Cortex of kidney (tissue), 1 donor: ENCODE data around the gene ADARB2.

ENCODE experiments used
- DNase-seq: peaks from one replicate; lab custom pipeline; 2025; lab: John Stamatoyannopoulos, UW

ADARB2 gene

DNA sequence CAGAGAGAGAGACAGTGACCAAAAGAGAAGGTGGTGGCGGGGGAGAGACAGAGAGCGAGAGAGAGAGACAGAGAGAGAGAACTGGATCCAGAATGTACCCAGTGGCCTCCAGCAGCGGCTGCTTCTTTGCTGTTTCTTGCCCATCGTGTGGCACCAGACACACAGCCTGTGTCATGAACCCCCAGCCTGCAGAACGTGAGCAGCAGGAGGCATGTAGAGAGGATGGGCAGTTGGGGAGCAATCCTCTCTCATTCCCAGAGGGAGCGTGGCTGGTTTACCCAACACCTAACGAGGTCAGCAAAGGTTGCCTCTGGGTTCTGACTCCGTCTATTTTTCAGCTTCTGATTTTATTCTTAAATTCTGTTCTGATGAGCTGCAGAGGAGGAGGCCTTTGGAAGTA is 168.1 kb downstream of the ADARB2 start:
- no peak for DNase-seq

DNA sequence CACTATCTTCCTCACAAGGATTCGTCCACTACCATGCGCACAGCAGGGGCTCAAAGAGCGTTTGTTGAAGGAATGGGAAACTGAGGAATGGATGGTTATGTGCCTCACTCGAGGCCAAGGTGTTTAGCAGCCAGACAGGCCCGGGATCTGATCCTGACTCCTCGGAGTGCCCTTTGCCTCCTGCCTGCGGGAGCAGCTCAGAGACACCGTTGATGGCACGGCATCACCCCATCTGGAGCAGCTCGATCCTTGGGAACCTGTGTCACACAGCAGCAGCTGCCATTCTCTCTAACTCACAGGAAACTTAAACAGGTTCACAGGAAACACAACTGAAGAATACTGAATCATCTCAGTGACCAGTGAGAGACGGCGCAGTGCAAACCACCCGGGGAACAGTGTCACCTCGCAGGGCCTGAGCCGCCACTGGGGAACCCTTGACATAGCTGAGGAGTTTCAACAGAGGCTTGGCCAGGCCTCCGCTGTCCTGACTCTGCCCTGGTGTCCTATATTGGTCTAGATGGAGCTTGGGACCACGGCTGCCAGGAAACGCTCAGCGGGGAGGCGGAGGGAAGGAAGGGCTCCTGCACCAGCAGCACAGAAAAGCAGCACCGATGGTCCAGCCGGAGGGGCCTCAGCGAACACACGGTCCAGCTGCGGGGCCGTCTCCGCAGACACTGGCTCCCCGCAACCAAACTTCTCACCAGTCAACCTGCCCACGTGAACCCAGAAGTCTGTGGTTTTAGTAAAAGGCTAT is 169.4 kb downstream of the ADARB2 start:
- no peak for DNase-seq

DNA sequence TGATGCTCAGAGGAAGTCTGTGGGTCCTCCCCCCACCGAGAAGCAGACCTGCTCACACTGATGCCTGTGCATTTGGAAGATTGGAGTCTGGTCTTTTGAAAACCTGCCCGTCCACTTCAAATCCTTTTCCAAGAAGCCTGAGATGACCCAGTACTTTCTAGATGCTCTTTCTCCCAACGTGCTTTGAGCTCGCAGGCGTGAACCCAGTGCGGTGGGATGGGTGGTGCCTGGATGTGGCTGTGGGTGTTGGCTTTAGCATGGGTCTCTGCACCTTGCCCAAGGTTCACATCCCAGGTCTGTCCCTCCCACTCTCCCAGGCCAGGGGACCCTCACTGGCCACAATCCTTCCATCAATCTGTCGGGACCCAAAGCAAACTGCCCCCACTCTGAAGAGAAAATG is 170.2 kb downstream of the ADARB2 start:
- DNase-seq = no peak

DNA sequence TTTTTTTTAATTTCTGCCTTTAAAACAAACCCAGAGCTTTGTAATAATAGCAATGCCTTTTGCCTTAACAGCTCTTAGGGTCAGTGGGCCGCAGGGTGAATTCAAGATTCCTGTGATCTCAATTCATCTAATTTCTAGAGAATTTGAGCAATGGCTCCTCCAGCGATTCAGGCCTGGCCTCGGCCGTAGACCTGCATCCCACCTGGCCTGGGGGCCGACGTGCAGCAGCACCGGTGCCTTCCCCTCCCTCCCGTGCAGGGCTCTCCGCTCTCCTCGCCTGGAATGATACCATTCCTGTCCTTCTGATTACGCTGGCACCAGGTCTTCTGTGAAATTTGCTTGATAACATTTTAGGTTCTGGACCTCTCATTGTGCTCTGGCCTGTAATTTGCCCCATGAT is 172.5 kb downstream of the ADARB2 start:
- no peak for DNase-seq

DNA sequence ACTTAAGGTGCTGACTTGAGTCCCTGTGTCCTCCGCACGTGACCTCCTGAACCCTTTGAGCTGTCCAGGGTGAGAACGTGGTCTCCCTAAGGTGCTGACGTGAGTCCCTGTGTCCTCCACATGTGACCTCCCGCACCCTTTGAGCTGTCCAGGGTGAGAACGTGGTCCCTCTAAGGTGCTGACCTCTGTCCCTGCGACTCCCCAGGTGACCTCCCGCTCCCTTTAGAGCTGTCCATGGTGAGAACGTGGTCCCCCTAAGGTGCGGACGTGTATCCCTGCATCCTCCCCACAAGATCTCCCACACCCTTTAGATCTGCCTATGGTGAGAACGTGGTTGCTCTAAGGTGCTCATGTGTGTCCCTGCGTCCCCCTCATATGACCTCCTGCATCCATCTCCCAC is 174.3 kb downstream of the ADARB2 start:
- DNase-seq = no peak

DNA sequence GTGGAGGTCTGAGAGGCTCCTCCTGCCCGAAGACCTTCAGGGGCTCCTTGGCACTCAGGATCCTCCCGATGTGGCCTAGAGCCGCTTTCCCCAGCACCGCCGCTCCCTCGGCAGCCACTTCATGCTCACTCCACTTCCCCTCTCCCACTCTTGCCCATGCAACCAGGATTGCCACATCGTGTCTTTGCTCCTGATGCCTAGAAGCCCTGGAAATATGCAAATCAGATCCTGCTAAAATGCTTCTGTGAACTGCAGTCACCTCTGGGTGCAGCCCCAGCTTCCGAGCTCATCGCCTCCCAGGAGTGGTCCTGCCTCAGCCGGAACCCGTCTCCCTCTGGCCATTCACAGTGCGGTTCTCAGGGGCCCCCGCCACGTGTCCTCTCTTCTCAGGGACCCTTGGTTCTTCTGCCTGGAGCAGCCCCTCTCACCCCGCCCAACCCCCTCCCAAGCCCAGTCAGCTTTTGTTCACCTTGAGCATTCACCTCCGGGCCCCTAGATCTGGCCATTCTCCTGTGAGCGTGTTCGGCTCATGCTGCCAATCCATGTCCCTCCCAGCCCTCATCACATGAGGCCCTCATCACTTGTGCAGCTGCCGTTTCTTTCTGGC is 175.5 kb downstream of the ADARB2 start:
- no peak for DNase-seq

DNA sequence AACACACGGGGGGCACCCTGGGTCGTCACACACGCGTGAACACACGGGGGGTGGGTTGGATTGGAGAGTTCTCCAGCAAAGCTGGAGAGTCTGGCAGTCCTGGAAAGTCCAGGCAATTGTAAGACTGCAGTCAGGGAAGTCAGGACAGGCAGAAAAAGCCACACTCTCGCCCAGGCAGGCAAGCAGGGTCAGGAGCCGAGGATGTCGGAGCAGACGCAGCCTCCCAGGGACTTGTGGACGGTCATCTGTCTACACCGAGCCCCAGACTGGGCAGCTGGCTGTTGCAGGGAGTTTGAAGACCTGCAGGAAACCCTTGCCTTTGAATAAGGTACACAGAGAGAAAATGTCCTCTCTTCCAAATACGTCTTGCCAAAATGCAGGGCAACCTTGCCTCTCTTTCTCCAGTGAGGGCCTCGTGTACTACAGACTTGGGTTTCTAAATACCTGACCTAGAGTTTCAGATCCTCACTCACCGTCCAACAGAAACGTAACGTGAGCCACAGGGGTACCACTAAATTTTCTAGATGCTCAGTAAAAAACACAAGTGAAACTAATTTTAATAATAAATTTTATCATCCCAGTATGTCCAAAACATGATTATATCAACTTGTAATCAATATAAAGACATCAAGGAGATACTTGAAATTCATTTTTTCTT is 176.7 kb downstream of the ADARB2 start:
- DNase-seq = no peak

DNA sequence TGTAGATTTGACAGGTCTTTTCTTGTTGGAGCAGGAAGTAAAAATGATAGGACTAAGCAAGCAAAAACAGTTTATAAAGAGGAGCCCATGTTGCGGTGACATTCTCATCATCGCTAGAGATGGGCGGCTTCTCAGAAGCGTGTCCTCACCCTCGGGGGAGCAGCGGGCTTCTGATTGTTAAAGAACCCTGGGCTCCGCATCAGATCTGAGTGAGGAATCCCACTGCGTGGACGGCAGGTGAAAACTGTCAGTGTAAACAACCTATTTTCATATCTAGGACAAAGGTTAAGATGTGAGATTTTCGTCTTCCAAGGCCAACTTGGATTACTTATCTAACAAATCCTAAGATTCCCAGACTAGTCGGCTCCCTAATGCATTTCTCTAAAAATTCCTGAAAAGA is 177.6 kb downstream of the ADARB2 start:
- DNase-seq = no peak

DNA sequence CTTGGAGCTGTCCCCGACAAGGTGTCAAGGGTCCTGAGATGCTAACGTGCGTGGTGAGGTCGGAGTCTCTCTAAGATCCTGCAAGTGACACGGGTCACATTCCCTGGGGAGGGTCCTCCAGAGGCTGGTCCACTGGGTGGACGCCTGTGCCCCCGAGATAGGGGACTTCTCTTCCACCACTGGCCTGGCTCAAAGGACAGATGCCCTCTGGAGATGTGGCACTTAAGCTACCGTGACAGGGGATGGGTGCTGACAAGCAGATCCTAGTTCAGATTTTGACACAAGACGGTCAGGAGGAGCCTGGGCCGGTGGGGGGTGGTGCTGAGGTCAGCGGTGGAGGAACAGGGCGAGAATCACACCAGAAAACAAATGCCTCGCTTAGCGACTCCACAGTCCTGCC is 178.0 kb downstream of the ADARB2 start:
- no peak for DNase-seq

DNA sequence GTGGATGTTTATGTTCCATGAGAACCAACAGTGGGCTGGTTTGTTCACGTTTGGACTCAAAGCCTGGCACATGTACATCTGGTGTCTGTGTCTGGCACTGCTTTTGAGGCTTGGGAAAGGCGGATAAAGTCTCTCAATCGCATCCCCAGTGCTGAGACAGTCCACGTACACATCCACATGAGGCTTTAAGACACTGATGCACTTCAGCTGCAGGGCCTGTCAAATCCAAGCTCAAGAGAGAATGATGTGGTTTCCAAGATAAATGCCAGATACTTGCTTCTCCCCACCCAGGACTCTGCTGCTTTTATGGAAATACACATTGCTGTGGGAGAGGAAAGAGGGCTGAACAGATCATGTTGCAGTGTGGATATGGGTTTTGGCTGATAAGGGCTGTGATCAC is 178.4 kb downstream of the ADARB2 start:
- no peak for DNase-seq

DNA sequence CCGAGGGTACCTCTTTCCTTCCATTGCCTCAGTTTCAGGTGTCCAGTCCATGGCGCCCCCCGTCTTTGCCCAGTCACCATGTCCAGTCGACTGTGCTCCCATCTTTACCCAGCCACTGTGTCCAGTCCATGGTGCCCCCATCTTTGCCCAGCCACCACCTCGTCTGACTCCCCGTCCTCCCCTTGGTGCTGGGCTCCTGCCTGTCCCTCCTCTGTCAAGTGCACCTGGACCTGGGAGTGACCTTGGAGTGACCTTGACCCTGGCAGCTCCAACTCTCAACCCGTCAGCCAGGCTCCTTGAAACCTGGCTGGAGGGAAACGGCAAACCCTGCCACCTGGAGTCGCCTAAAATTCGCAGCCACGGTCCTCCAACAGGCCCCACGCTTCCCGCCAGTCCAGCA is 180.2 kb downstream of the ADARB2 start:
- DNase-seq = no peak

DNA sequence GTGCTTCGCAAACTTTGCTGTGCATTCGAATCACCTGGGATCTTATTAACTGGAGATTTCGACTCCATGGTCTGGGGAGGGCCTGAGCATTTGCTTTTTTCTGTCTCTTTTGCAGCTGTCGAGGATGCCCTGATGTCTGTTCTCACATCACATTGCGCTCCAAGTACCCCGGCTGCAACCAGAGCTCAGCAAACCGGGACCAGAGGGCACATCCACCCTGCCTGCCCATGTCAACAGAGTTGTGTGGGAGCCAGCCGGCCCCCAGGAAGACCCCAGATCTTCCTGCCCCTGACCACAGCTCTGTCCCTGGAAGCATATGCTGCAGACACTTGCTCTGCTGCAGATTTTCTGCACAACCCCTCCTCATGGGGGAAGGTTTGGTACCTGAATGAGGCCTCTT is 180.8 kb downstream of the ADARB2 start:
- no peak for DNase-seq

DNA sequence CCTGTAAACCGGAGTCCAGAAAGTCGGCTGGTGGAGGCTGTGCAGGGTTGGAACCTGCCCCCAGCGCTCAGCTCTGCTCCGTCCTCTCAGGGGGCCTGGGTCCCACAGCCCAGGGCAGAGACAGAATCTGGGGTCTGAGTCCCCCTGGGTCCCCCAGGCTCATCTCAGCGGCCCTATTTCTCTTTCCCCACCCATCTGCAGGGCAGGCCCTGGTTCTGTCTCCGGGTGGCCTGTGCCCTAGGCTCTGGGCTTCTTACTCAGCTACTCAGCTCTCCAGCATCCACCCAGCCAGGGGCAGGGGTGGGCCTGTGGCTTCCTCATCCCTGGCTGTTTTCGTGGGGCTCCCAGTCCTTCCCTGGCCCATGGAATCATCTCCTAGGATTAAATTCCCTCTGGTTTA is 183.4 kb downstream of the ADARB2 start:
- DNase-seq = no peak

DNA sequence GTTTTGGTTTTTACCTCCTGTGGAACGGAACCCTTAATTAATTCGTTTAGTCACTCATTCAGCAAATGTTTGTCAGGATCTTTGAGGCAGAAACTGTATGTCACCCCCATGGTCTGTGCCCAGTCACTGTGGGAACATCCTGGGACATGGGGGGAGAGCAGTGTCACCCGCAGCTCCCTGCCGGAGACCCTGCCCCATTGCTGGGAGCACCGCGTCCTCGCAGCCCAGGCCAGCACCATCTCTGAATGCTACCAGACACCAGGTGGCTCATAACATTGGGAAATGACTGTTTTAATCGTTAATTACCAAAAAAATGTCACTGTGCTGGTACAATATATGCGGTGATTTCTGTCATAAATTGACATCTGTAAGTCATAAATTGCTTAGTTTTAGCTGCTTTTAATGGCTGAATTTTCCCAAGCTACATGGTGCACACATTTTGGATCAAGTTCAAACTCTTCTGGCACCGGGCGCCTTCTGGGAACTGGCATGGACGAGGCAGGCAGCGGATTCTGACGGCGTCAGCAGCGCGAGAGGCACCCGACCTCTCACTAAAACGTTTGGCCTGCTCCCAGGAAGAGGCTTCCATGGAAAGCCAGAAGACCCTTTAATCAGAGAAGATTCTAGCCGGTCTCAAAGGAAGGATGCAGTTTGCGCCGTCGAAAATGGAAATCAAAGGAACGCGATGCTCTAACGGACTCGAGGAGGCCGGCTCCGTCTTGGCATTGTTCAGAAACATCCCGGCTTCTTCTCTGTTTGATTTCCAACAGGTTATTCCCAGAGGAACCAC is 184.2 kb downstream of the ADARB2 start:
- no peak for DNase-seq

DNA sequence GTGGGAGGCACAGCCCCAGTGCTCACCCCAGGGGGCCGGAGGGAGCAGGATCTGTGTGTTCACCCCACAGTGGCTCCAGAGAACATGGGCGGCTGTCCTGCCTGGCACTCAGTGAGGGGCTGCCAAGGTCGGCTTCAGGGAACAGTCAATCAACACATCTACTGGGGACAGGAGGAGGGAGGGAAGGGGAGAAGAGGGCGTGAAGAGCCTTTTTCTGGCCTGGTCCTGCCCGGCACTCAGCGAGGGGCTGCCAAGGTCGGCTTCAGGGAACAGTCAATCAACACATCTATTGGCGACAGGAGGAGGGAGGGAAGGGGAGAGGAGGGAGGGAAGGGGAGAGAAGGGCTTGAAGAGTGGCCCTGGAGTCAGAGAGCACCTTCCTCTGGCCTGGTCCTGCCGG is 184.9 kb downstream of the ADARB2 start:
- no peak for DNase-seq

DNA sequence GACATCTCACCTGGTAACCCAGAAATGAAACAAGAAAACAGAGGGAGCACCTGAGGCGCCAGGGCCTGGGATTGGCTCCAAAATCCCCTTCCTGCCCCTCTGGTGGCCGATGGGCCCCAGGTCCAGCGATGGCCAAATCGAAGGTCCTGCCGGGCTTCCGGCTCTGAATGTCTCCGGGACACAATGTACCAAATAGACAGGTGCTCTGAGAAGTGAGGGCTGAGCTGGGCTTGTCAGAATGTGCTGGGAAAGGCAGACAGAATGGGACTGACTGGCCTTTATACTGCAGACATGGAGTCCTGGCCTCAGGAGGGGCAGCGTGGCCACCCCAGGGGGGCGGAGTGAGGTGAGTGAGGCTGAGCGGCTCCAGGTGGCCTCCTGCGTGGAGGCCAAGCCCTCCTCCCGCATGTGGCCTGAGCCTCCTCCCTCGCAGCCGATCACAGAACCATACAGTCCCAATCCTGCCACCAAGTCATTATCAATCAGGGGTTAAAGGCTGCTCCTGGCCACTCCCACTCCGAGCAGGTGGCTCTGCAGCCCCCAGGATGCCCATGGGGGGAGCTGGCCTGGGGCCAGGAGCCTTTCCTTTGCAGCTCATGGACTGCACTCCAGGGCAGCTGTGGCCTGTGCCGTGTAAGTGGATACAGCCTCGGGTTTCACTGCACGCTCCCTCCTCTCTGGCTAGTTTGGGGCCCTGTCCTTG is 185.5 kb downstream of the ADARB2 start:
- DNase-seq = no peak

DNA sequence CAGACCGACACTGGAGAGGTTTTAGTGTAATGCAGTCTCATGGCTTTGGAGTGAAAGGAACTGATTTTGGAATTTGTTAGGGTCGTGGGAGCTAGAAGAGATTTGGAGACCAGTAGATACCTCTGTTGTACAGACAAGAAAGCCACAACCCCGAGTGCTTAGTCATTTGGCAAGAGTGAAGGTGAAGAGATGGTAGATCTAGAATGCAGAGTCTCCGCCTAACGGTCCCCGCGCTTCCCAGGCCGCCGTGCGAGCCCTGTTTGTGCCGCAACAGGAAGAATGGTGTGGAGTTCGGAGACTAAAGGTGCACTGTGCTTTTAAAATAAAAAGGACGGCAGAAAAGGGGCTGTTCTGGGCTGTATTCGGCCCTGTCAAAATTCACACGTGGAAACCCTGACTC is 186.7 kb downstream of the ADARB2 start:
- no peak for DNase-seq

DNA sequence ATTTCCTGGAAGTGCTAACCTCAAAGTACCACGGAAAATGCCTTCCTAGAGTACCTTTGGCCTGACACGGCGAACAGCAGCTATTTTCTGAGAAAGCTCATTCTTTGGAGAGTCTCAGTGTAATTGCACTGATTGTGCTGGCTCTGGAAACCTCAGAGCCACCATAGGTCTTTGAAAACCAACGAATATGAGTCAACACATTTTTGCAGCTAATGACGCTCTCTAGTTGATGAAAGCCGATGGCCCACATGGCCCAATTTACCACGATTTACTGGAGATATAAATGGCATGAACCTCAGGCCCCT is 187.1 kb downstream of the ADARB2 start:
- no peak for DNase-seq

DNA sequence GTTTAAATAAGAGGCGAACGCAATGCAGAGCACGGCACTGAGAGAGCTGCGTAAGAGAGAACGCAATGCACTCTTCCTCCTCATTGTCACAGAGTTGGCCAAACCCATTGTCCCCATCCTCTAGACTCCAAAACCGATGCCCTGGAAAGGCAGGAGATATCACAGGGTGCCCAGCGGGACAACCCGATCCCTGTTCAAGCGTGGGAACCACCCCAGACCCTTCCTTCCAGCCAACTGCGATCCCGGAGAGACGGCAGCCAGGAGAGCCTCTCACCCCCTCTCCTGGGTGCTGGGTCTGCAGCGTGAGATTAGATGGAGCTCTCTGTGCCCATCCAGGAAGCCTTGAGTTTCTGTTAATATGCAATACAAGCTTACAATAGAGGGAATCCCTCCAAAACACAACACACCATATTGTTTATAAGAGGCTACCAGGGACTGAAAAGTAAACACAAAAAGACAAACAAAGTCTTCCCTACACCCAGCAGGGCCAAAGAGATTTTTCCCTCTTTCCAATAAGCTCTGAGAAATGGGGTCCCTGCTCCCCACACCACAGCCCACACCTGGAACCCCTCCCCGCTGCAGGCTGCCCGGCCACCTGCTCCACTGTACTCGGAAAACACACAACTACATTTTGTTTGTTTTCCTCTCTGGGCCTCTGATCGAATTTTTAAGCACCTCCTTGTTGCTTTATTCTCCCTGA is 187.6 kb downstream of the ADARB2 start:
- DNase-seq = no peak

DNA sequence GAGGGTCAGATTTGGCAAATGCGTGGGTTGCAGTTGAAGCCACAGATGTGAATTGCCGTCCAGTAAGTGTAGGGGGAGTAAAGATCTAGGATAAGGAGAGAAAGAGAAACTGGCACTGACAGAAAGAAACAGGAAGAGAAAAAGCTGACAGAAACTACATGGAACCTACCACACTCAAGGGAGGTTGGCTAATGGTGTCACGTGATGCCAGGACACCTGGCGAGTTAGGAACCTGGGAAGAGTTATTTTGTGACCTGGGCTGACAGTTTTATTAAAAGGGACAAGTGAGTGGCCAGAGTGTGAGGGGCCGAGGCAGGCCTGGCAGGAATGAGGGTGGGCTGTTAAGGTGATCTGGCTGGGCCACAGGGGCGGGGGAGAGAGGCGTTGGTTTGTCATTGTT is 188.7 kb downstream of the ADARB2 start:
- DNase-seq = no peak

DNA sequence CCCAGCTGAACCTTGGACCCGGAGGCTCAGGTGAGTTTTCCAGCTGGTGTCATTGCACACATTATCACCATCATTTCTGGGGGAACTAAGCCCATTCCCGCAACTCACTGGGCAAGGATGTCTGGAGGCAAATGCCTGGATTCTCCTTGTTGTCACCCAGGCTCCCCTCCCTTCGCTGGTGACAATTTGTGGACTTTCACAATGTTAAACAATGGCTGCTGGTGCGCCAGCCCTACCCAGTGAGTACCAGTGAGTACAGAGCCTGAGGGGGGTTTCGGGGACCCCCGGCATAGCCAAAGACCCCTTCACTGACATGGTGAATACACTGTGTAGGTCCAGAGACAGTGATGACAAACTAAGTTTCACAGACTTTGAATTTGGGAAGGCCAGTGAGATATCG is 189.2 kb downstream of the ADARB2 start:
- no peak for DNase-seq
